Ishikawa (cell line): ENCODE measurements around the gene TANC2.

ENCODE experiments used
- CEBPB ChIP-seq: IDR thresholded peaks from 2 replicates; pipeline ENCODE4 v1.6.1; 2012
- CREB1 ChIP-seq: IDR thresholded peaks from 2 replicates; pipeline ENCODE4 v1.6.1; 2012; ENCODE audit warnings: low read depth
- EGR1 ChIP-seq: IDR thresholded peaks from 2 replicates; pipeline ENCODE4 v1.6.1; 2012
- EP300 ChIP-seq: IDR thresholded peaks from 2 replicates; pipeline ENCODE4 v1.6.1; 2012; ENCODE audit warnings: borderline replicate concordance
- FOXM1 ChIP-seq: IDR thresholded peaks from 2 replicates; pipeline ENCODE4 v1.6.1; 2012; ENCODE audit warnings: low read depth, borderline replicate concordance
- NFIC ChIP-seq: IDR thresholded peaks from 2 replicates; pipeline ENCODE4 v1.6.1; 2012
- RAD21 ChIP-seq: IDR thresholded peaks from 2 replicates; pipeline ENCODE4 v1.6.1; 2012; ENCODE audit warnings: low read depth
- TAF1 ChIP-seq: IDR thresholded peaks from 2 replicates; pipeline ENCODE4 v1.6.1; 2012; ENCODE audit warnings: low read depth, mild to moderate bottlenecking
- TCF12 ChIP-seq: IDR thresholded peaks from 2 replicates; pipeline ENCODE4 v1.6.1; 2012; ENCODE audit warnings: low read depth
- TEAD4 ChIP-seq: IDR thresholded peaks from 2 replicates; pipeline ENCODE4 v1.6.1; 2012
- YY1 ChIP-seq: IDR thresholded peaks from 2 replicates; pipeline ENCODE4 v1.6.1; 2012; ENCODE audit warnings: low read depth
- ZBTB7A ChIP-seq: IDR thresholded peaks from 2 replicates; pipeline ENCODE4 v1.6.1; 2012; ENCODE audit warnings: low read depth
- TF ChIP-seq, protein P1 (sequence below): IDR thresholded peaks from 2 replicates; pipeline ENCODE4 v1.6.1; 2012; ENCODE audit warnings: low read depth, mild to moderate bottlenecking
- TF ChIP-seq, protein P2 (sequence below): IDR thresholded peaks from 2 replicates; pipeline ENCODE4 v1.6.1; 2012
- TF ChIP-seq, protein P3 (sequence below): IDR thresholded peaks from 2 replicates; pipeline ENCODE4 v1.6.1; 2012

Gene TANC2

DNA sequence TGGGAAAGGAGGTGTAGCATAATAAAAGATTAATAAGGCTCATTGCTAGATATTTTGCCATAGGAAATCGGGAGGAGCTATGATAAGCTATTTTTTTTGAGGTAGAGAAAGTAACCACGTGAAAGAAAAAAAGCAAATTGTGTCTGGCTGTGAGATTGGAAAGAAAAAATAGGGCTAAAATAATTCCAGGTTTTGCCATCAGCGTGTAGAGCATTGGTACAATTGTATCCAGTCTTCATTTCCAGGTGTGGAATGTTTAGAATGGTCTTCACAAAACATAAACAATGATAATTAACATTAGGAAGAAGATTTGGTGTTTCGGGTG is 1.1 kb downstream of the TANC2 start:
- no peak for TF ChIP-seq FOXM1
- no peak for TF ChIP-seq CREB1
- TF ChIP-seq ZBTB7A: no peak
- no peak for TF ChIP-seq TAF1
- no peak for TF ChIP-seq EGR1
- TF ChIP-seq EP300: no peak
- no peak for TF ChIP-seq TEAD4
- no peak for TF ChIP-seq RAD21
- TF ChIP-seq, protein P1, sequence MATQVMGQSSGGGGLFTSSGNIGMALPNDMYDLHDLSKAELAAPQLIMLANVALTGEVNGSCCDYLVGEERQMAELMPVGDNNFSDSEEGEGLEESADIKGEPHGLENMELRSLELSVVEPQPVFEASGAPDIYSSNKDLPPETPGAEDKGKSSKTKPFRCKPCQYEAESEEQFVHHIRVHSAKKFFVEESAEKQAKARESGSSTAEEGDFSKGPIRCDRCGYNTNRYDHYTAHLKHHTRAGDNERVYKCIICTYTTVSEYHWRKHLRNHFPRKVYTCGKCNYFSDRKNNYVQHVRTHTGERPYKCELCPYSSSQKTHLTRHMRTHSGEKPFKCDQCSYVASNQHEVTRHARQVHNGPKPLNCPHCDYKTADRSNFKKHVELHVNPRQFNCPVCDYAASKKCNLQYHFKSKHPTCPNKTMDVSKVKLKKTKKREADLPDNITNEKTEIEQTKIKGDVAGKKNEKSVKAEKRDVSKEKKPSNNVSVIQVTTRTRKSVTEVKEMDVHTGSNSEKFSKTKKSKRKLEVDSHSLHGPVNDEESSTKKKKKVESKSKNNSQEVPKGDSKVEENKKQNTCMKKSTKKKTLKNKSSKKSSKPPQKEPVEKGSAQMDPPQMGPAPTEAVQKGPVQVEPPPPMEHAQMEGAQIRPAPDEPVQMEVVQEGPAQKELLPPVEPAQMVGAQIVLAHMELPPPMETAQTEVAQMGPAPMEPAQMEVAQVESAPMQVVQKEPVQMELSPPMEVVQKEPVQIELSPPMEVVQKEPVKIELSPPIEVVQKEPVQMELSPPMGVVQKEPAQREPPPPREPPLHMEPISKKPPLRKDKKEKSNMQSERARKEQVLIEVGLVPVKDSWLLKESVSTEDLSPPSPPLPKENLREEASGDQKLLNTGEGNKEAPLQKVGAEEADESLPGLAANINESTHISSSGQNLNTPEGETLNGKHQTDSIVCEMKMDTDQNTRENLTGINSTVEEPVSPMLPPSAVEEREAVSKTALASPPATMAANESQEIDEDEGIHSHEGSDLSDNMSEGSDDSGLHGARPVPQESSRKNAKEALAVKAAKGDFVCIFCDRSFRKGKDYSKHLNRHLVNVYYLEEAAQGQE: no peak
- no peak for TF ChIP-seq YY1
- no peak for TF ChIP-seq TCF12
- no peak for TF ChIP-seq CEBPB
- no peak for TF ChIP-seq NFIC
- TF ChIP-seq, protein P2, sequence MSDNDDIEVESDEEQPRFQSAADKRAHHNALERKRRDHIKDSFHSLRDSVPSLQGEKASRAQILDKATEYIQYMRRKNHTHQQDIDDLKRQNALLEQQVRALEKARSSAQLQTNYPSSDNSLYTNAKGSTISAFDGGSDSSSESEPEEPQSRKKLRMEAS: no peak
- TF ChIP-seq, protein P3, sequence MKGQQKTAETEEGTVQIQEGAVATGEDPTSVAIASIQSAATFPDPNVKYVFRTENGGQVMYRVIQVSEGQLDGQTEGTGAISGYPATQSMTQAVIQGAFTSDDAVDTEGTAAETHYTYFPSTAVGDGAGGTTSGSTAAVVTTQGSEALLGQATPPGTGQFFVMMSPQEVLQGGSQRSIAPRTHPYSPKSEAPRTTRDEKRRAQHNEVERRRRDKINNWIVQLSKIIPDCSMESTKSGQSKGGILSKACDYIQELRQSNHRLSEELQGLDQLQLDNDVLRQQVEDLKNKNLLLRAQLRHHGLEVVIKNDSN: no peak

DNA sequence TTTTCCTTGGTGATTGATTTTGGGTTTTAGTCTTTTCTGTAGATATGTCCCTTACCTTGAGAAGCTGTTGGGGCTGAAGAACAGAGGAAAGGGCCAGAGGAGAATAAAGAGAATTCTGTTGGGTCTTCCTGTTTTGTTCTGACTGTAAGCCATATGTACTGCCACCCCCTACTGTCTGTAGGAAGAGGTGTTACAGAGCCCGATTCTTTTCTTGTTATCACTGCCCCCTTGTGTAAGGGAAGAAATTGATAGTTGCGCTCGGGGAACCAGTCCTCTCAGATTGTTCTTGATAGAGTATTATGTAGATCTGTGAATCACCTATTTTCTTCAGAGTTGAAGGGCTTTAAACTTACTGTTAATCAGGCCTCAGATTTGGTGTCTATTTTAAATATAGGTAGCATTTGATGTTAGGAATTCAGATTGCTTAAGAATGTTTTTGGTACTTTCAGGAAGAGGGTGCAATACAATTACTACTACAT is 2.4 kb downstream of the TANC2 start:
- TF ChIP-seq RAD21 (peak; percentile 86), FOXM1 (no peak)

DNA sequence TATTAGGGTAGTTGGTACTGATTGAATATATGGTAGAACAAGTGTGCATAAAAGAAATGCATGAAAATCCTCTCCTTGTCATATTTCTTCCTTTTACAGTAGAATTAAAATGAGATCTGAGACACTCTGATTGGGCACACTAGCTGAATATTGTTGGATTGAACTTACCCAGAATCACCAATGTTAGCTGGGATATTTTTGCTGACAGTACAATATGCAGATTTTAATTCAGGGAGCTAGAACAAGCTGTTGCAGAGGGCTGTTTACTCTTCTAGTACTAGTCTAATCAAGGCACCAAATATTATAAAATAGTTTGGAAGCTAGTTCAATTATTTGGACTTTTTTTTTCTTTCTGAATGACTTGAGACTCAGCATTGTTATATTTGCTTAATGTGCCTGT is 4.6 kb downstream of the TANC2 start:
- TF ChIP-seq CREB1: no peak
- TF ChIP-seq ZBTB7A: no peak
- TF ChIP-seq RAD21: no peak
- no peak for TF ChIP-seq TCF12
- TF ChIP-seq, protein P2: no peak
- no peak for TF ChIP-seq EGR1
- TF ChIP-seq, protein P1: no peak
- no peak for TF ChIP-seq EP300
- TF ChIP-seq, protein P3: no peak
- no peak for TF ChIP-seq NFIC
- no peak for TF ChIP-seq TEAD4
- TF ChIP-seq YY1: no peak

DNA sequence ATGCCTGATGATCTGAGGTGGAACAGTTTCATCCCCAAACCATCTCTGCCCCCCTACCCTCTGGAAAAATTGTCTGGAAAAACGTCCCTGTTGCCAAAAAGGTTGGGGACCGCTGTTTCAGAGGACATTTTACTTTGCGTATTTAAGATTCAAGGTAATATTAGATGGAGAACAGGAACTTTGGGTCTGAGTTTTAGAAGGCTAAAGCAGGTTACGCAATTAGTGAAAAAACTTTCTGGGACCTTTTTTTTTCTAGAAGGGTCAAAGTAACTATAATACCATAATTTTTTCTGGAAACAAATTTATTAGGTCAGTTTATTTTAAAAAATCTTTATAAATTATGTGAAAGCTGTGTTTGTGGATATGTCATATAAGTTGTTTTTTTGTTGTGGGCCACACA is 5.8 kb downstream of the TANC2 start:
- TF ChIP-seq, protein P2: no peak
- TF ChIP-seq NFIC (no peak), YY1 (no peak), TEAD4 (no peak), ZBTB7A (no peak), EGR1 (no peak), CEBPB (no peak), CREB1 (no peak), TCF12 (no peak), TAF1 (no peak), EP300 (no peak), RAD21 (no peak), FOXM1 (no peak)
- TF ChIP-seq, protein P1: no peak
- TF ChIP-seq, protein P3: no peak
